ENCODE results near the gene SELENON. TPM values are rescaled to one million over a fixed set of nuclear protein-coding genes. Genes with fewer than 3 reads are reported as not detected.

The SELENON gene
- total RNA-seq, 1 donor, result 23.7 TPM

DNA sequence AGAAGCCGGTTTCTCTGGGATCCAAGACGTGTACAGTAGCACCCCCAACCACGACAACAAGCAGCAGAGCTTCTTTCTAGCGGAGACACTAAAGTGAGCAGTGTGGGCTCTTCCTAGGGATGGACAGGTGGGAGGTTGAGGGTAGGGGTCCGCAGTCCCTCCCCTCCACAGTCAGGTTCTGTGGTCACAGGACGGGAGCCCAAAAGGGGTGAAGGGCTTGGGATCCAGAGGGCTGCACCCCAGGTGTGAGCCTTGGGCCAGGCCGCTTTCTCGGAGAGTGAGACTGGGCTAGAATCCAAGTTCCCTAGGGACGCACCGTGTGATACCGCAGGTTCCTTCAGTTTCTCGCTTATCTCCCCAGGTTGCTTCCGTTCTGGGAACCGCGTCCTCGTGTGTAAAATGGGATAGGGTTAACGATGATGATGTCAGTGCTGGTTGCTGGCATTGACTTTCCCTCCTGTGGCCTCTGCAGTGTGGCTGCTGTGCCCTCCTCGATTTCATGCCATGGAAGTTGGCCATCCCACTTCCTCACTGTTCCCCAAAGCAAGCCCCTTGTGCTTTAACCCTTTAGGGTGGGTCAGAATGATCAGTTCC lies 17.3 kb upstream of the SELENON start:
- TF ChIP-seq, protein P1, sequence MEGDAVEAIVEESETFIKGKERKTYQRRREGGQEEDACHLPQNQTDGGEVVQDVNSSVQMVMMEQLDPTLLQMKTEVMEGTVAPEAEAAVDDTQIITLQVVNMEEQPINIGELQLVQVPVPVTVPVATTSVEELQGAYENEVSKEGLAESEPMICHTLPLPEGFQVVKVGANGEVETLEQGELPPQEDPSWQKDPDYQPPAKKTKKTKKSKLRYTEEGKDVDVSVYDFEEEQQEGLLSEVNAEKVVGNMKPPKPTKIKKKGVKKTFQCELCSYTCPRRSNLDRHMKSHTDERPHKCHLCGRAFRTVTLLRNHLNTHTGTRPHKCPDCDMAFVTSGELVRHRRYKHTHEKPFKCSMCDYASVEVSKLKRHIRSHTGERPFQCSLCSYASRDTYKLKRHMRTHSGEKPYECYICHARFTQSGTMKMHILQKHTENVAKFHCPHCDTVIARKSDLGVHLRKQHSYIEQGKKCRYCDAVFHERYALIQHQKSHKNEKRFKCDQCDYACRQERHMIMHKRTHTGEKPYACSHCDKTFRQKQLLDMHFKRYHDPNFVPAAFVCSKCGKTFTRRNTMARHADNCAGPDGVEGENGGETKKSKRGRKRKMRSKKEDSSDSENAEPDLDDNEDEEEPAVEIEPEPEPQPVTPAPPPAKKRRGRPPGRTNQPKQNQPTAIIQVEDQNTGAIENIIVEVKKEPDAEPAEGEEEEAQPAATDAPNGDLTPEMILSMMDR (IDR thresholded peaks at IDR 0.05; ENCODE audit: insufficient read depth, low read depth, low read length), result no peak
- H3K4me3 ChIP-seq (ENCODE audit: low read depth, low read length), result no peak overlapping the region
- no peak for DNase-seq (ENCODE audit: low read depth)

DNA sequence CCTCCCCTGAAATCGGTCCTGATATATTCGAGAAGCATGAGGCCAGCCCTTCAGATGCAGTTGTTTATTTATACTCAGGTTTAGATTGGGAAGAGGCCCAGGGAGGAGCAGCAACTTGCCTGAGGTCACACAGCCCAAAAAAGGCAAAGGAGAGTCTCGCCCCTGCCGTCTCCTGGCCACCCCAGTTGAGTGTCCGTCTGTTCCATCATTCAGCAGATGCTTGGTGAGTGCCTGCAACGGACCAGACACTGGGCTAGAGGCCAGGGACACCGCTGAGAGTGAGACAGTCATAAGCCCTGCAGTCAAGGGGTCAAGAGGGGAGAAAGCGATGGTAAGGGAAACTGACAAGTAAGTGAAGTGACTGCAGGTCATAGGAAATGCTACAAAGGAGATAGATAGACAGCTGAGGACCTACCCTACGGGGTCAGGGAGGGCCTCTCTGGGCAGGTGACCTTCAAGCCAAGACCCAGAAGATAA lies 15.4 kb upstream of the SELENON start:
- no peak for DNase-seq (ENCODE audit: low read depth)
- no peak overlapping the region for H3K4me3 ChIP-seq (ENCODE audit: low read depth, low read length)
- TF ChIP-seq, protein P1 (IDR thresholded peaks at IDR 0.05; ENCODE audit: insufficient read depth, low read depth, low read length), result no peak

DNA sequence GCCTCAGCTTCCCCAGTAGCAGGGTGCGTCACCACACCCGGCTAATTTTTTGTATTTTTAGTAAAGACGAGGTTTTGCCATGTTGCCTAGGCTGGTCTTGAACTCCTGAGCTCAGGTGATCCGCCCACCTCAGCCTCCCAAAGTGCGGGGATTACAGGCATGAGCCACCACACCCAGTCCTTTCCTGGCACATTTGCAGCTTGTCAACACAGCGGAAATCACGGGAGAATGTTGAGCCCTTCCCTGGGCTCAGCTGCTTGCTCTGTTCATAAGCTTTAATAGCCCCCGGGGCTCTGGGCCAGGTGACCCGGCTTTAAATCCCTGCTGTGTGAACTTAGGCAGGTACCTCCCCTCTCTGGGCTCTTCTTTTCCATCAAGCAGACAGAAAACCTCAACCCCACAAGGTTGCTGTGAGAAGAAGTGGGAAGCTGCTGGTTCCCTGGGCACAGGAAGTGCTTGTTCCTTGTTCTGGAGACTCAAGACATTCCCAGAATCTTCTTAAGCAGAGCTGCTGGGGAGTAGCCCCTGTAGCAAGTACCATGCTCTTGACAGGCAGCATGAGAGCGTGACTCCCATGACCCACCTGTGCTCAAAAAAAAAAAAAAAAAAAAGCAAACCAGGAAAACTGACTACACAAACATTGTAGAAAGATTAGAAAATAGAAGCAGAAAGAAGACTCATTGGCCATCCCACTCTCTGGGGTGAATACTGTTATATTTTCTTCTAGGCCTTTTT lies 14.5 kb upstream of the SELENON start:
- TF ChIP-seq, protein P1 (IDR thresholded peaks at IDR 0.05; ENCODE audit: insufficient read depth, low read depth, low read length), result no peak
- H3K4me3 ChIP-seq (ENCODE audit: low read depth, low read length), result no peak overlapping the region
- no peak for DNase-seq (ENCODE audit: low read depth)

DNA sequence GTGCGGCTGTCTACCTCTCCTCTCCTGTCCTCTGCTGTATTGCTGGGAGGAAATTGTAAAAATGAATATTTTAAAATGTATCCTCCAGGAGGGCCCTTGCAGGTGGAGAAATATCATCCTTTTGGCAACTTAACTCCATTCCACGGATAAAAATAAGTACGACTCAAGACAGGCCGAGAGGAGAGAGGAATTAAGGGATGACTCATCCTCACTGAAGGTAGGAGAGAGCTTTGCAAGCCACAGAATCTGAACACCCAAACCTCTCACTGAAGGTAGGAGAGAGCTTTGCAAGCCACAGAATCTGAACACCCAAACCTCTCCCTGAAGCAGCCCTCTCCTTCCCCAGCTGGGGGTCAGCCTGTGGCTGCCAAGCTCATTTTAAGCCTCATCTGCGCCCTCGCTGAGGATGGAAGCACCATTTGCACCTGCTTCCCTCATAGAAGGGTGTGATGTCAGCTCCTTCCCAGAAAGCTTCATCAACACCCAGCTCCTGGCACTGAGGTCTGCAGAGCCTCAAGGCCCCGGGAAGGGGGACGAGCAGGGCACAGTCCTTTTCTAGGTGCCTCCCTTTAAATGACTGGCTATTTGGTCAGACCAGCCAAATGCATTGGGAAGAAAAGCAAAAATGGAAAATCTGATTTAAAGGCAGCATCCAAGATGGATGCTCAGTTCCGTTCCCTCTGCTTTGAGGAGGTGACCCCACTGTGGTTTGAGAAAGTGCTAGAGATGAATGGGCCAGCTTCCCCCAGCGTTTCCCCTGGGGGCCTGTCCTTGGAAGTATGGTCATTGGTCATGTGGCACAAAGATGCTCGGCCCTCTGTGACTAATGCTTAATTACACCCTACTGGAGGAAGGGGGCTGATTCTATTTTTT lies 12.9 kb upstream of the SELENON start:
- TF ChIP-seq, protein P1 (IDR thresholded peaks at IDR 0.05; ENCODE audit: insufficient read depth, low read depth, low read length), result no peak
- H3K4me3 ChIP-seq (ENCODE audit: low read depth, low read length), result no peak overlapping the region
- no peak for DNase-seq (ENCODE audit: low read depth)

DNA sequence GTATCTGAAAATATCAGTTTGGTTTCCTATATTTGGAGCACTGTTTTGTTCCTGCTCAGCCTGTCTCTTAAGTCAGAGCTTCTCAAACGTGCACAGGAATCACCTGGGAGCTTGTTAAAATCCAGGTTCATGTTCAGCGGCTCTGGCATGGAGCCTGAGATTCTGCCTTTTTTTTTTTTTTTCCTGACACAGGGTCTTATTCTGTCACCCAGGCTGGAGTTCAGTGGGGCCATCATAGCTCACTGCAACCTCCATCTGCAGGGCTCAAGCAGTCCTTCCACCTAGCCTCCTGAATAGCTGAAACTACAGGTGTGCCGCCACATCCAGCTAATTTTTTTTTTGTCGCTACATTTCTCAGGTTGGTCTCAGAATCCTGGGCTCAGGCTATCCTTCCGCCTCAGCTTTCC lies 12.2 kb upstream of the SELENON start:
- no peak for DNase-seq (ENCODE audit: low read depth)
- no peak overlapping the region for H3K4me3 ChIP-seq (ENCODE audit: low read depth, low read length)
- TF ChIP-seq, protein P1 (IDR thresholded peaks at IDR 0.05; ENCODE audit: insufficient read depth, low read depth, low read length), result no peak

DNA sequence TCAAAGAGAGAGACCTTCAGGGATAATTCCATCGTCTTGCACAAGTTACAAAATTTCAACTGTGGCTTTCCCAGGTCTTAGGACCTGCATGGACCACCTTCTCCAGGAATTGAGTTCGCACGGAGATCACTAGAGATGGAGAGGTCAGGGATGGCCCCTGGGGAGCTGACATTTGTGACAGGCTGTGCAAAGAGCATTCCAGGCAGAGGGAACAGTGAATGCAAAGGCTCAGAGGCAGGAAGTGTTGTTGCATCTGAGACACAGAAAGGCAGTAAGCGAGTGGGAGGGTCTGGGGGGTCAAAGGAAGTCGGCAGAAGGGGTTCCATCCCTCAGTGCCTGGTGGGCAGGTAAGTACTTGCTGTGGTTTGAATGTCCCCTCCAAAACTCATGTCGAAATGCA lies 9.5 kb upstream of the SELENON start:
- no peak for DNase-seq (ENCODE audit: low read depth)
- H3K4me3 ChIP-seq (ENCODE audit: low read depth, low read length), result no peak overlapping the region
- TF ChIP-seq, protein P1 (IDR thresholded peaks at IDR 0.05; ENCODE audit: insufficient read depth, low read depth, low read length), result no peak

Data from fibroblast of villous mesenchyme (primary cell).